ENCODE results near the gene FAM83D.

Gene FAM83D

DNA sequence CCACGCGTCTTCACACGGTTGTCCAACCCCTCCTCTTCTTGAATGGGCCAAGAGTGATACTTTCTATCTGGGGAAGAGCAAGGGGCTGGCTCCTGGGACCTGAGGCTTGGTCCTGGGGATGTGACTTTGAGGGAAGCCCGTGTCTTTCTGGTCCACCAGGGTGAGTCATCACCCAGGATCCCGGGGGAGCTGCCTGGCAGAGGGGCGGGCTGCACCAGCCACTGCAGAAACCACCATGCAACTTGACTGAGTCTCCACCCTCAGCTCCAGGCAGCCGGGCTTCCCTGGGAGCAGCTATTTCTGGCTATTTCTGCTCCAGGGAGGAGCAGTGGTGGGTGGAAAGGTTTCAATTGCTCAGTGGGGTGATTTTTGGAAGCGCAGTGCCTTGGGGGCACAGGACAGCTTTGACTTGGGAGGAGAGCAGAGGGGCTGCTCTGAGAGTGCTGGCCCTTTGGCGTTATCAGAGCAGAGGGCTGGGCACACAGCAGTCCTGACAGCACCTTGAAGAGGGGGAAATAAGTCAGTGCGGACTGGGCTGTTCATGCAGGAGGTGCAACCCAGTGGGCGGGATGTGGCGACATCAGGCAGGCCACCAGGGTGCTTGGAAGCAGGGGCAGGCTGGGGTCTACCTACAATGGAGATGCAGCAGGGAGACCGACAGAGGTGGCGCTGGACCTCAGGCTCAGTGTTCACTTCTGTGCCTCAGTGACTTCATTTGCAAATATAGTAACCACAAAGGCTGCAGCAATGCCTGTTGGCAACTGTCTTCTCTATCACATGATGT, 45.1 kb upstream of the FAM83D start:
- TF ChIP-seq, protein P1, sequence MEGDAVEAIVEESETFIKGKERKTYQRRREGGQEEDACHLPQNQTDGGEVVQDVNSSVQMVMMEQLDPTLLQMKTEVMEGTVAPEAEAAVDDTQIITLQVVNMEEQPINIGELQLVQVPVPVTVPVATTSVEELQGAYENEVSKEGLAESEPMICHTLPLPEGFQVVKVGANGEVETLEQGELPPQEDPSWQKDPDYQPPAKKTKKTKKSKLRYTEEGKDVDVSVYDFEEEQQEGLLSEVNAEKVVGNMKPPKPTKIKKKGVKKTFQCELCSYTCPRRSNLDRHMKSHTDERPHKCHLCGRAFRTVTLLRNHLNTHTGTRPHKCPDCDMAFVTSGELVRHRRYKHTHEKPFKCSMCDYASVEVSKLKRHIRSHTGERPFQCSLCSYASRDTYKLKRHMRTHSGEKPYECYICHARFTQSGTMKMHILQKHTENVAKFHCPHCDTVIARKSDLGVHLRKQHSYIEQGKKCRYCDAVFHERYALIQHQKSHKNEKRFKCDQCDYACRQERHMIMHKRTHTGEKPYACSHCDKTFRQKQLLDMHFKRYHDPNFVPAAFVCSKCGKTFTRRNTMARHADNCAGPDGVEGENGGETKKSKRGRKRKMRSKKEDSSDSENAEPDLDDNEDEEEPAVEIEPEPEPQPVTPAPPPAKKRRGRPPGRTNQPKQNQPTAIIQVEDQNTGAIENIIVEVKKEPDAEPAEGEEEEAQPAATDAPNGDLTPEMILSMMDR (IDR thresholded peaks at IDR 0.05; ENCODE audit: low read length): no peak
- no peak for TF ChIP-seq EZH2 (optimal IDR thresholded peaks at IDR 0.05; ENCODE audit: low read depth, low read length)
- TF ChIP-seq EZH2phosphoT487 (IDR thresholded peaks at IDR 0.05; ENCODE audit: low read length): no peak
- H3K79me2 ChIP-seq (ENCODE audit: low read length): peaks cover 98% of the 10 kb centered on the region
- H3K4me3 ChIP-seq (ENCODE audit: low read length): no peak overlapping the region
- H3K9me3 ChIP-seq (replicated peaks; ENCODE audit: insufficient read depth, low read length): no peaks in the 10 kb centered on the region
- peaks cover 9% of the 10 kb centered on the region for H3F3A ChIP-seq (ENCODE audit: insufficient read depth, low read length)
- no peak for DNase-seq
- H3K9ac ChIP-seq (ENCODE audit: low read length): no peak overlapping the region
- peaks cover 56% of the 10 kb centered on the region for H3K4me1 ChIP-seq (ENCODE audit: low read length)
- H3K4me2 ChIP-seq (ENCODE audit: low read depth, low read length): no peak overlapping the region
- no peak overlapping the region for H3K27ac ChIP-seq (ENCODE audit: low read length)
- H4K20me1 ChIP-seq (ENCODE audit: insufficient read depth, low read length): no peaks in the 10 kb centered on the region
- H3K27me3 ChIP-seq (replicated peaks; ENCODE audit: insufficient read depth, low read length): no peaks in the 10 kb centered on the region
- H2AFZ ChIP-seq (ENCODE audit: low read length): no peak overlapping the region
- H3K36me3 ChIP-seq (replicated peaks; ENCODE audit: insufficient read depth, low read length): 0 out of 2 replicates have a peak, but pooled peaks cover 7% of the 10 kb centered on the region
- no peaks in the 10 kb centered on the region for H3K9me2 ChIP-seq (replicated peaks; ENCODE audit: insufficient read depth, low read length)

DNA sequence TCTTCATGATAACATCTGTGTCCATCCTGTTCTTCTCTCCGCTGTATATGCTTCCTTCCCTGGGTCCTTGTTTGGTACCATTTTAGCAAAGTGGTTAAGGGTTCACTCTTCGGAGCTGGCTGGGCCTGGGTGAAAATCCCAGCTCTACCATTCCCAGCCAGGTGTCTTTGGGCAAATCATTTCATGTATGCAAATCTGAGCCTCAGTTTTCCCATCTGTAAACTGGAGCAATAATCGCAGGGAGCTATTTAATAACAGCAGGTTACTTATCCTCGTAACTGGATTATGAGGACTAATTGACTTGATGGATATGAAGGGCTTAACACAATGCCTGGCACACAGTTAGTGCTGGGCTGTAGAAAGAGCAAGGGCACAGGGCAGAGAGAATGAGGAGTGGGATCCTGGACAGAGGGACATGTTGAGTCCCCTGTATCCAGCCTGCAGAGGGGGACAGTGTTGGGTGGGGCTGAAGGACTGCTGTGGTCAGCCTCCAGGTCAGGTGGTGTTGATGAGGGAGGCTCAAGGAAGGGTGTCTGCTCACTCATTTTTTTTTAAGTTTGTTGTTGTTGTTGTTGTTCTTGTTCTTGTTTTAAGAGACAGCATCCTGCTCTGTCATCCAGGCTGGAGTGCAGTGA, 44.3 kb upstream of the FAM83D start:
- no peaks in the 10 kb centered on the region for H3K9me3 ChIP-seq (replicated peaks; ENCODE audit: insufficient read depth, low read length)
- H3K27me3 ChIP-seq (replicated peaks; ENCODE audit: insufficient read depth, low read length): no peaks in the 10 kb centered on the region
- 0 out of 2 replicates have a peak, but pooled peaks cover 3% of the 10 kb centered on the region for H3K36me3 ChIP-seq (replicated peaks; ENCODE audit: insufficient read depth, low read length)
- H3K79me2 ChIP-seq (ENCODE audit: low read length): peaks cover 98% of the 10 kb centered on the region
- no peak overlapping the region for H2AFZ ChIP-seq (ENCODE audit: low read length)
- H3F3A ChIP-seq (ENCODE audit: insufficient read depth, low read length): peaks cover under 1% of the 10 kb centered on the region; the same call in 1 of the 2 replicates
- H3K4me3 ChIP-seq (ENCODE audit: low read length): no peak overlapping the region
- no peak overlapping the region for H3K27ac ChIP-seq (ENCODE audit: low read length)
- H3K4me2 ChIP-seq (ENCODE audit: low read depth, low read length): no peak overlapping the region
- H3K9me2 ChIP-seq (replicated peaks; ENCODE audit: insufficient read depth, low read length): no peaks in the 10 kb centered on the region
- TF ChIP-seq, protein P1 (IDR thresholded peaks at IDR 0.05; ENCODE audit: low read length): no peak
- TF ChIP-seq EZH2phosphoT487 (IDR thresholded peaks at IDR 0.05; ENCODE audit: low read length) (no peak), EZH2 (optimal IDR thresholded peaks at IDR 0.05; ENCODE audit: low read depth, low read length) (no peak)
- no peaks in the 10 kb centered on the region for H4K20me1 ChIP-seq (ENCODE audit: insufficient read depth, low read length)
- H3K9ac ChIP-seq (ENCODE audit: low read length): no peak overlapping the region
- DNase-seq: no peak
- peaks cover 48% of the 10 kb centered on the region for H3K4me1 ChIP-seq (ENCODE audit: low read length)

DNA sequence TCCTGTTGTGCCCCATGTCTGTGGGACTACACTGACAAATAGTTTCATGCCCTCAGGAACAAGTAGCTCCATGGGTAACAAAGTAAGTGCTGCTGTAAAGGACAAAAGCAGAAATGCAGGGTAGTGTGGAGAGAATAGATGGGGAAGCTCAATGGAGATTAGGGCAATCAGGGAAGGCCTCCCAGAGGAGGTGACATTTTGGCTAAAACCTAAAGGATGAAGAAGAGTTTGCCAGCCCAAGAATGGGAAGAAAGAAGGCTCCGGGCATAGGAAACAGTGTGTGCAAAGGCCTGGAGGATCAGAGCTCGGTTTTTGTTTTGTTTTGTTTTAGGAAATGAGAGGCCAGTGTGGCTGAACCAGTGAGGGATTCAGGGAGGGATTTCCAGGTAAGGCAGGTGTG, 43.6 kb upstream of the FAM83D start:
- no peaks in the 10 kb centered on the region for H4K20me1 ChIP-seq (ENCODE audit: insufficient read depth, low read length)
- no peak overlapping the region for H3K4me3 ChIP-seq (ENCODE audit: low read length)
- no peak overlapping the region for H3K9ac ChIP-seq (ENCODE audit: low read length)
- H2AFZ ChIP-seq (ENCODE audit: low read length): no peak overlapping the region
- no peak overlapping the region for H3K4me2 ChIP-seq (ENCODE audit: low read depth, low read length)
- no peaks in the 10 kb centered on the region for H3K9me3 ChIP-seq (replicated peaks; ENCODE audit: insufficient read depth, low read length)
- H3K4me1 ChIP-seq (ENCODE audit: low read length): peaks cover 41% of the 10 kb centered on the region
- H3F3A ChIP-seq (ENCODE audit: insufficient read depth, low read length): no peaks in the 10 kb centered on the region
- no peak overlapping the region for H3K27ac ChIP-seq (ENCODE audit: low read length)
- H3K36me3 ChIP-seq (replicated peaks; ENCODE audit: insufficient read depth, low read length): 0 out of 2 replicates have a peak, but pooled peaks cover 3% of the 10 kb centered on the region
- H3K79me2 ChIP-seq (ENCODE audit: low read length): peaks cover 98% of the 10 kb centered on the region
- H3K9me2 ChIP-seq (replicated peaks; ENCODE audit: insufficient read depth, low read length): no peaks in the 10 kb centered on the region
- no peaks in the 10 kb centered on the region for H3K27me3 ChIP-seq (replicated peaks; ENCODE audit: insufficient read depth, low read length)
- TF ChIP-seq EZH2phosphoT487 (IDR thresholded peaks at IDR 0.05; ENCODE audit: low read length) (no peak), EZH2 (optimal IDR thresholded peaks at IDR 0.05; ENCODE audit: low read depth, low read length) (no peak)
- TF ChIP-seq, protein P1 (IDR thresholded peaks at IDR 0.05; ENCODE audit: low read length): no peak
- no peak for DNase-seq
